Choroid plexus epithelial cell (primary cell): Measurements from ENCODE around the gene ZNF213.

Experiments
- DNase-seq: peaks from one replicate; pipeline ENCODE4 v3.0.0-alpha.2; 2010; ENCODE audit warnings: low read depth
- H3K4me3 ChIP-seq: 2 replicates; pipeline ENCODE4 v1.5.1; 2011; ENCODE audit warnings: low read depth, mild to moderate bottlenecking, control low read depth, low read length, moderate library complexity
- TF ChIP-seq, protein P1 (sequence below): conservative IDR thresholded peaks from 2 replicates; pipeline ENCODE4 v1.5.1; 2011; ENCODE audit warnings: low read depth, mild to moderate bottlenecking, control low read depth, inconsistent platforms, low read length, moderate library complexity

Gene ZNF213

GRCh38 chr16:3112058-3112880 is 22.6 kb upstream of the ZNF213 start, which contains the start of gene ZNF205:
ZNF205 (plus strand) TSS chr16:3112586; CDS start chr16:3113431, 845 bp downstream.
- peak; percentile 75 for DNase-seq
- TF ChIP-seq, protein P1, sequence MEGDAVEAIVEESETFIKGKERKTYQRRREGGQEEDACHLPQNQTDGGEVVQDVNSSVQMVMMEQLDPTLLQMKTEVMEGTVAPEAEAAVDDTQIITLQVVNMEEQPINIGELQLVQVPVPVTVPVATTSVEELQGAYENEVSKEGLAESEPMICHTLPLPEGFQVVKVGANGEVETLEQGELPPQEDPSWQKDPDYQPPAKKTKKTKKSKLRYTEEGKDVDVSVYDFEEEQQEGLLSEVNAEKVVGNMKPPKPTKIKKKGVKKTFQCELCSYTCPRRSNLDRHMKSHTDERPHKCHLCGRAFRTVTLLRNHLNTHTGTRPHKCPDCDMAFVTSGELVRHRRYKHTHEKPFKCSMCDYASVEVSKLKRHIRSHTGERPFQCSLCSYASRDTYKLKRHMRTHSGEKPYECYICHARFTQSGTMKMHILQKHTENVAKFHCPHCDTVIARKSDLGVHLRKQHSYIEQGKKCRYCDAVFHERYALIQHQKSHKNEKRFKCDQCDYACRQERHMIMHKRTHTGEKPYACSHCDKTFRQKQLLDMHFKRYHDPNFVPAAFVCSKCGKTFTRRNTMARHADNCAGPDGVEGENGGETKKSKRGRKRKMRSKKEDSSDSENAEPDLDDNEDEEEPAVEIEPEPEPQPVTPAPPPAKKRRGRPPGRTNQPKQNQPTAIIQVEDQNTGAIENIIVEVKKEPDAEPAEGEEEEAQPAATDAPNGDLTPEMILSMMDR = no peak
- peak within 1 kb of the TSS; percentile 80 for H3K4me3 ChIP-seq

- TF ChIP-seq, protein P1 = no peak
- peak; percentile 42 for DNase-seq
- peak overlapping the region; percentile 80 for H3K4me3 ChIP-seq
Measured at GRCh38 chr16:3112881-3113574, 21.8 kb upstream of the ZNF213 start.

GRCh38 chr16:3113765-3114479 is 20.9 kb upstream of the ZNF213 start:
- DNase-seq = no peak

GRCh38 chr16:3115003-3115402 is 19.8 kb upstream of the ZNF213 start:
- H3K4me3 ChIP-seq = no peak overlapping the region
- TF ChIP-seq, protein P1 = no peak
- no peak for DNase-seq

More at GRCh38 chr16:3113765-3114479, 20.9 kb upstream of the ZNF213 start:
- TF ChIP-seq, protein P1 = no peak
- peak overlapping the region; percentile 80 for H3K4me3 ChIP-seq

DNA sequence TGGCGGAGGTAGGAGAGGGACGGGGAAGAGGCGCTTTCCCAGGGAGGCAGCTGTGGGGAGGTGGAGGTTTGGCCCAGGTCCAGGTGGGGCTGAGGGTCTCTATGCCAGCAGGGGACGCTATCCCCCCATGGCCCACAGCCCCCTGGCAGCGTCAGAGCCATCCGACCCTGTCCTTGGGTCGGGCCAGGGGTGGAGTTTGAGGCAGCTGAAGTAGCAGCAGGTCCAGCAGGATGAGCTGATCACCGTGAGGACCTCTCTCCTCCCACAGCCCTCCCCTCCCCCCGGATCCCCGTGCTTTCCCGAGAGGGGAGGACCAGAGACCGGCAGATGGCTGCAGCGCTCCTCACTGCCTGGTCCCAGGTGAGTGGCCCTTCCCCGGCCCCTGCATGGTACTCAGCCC is 19.3 kb upstream of the ZNF213 start:
- no peak overlapping the region for H3K4me3 ChIP-seq
- TF ChIP-seq, protein P1 = no peak

DNA sequence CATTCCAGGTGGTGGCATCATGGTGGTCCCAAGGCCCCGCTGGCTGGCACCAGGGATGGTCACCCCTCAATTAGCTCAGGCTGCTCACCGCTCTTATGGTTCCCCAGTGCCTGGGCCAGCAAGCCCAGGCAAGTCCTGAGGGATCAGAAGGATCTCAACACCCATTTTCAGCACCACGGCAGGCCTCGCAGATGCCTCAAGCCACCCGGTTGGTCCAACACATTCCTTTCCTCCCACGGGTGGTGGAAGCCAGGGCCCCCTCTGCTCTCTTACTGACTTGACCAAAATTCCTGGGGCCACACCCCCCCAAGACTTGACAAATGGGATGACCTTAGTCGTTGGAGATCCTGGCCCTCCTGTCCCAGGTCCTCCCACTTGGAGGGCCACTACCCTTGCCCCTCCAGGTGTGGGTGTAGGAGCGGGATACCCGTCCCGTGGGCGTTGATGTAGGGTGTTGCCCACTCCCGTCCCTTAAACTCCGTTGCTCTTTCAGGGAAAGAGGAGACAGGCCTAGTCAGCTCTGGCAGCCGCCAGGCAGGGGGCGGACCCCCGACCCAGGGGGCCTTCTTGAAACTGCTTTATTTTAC is 16.5 kb upstream of the ZNF213 start:
- DNase-seq = no peak
- H3K4me3 ChIP-seq = no peak overlapping the region
- TF ChIP-seq, protein P1 = no peak

More for the DNA sequence above, 19.3 kb upstream of the ZNF213 start:
- DNase-seq = no peak
